Measurements from ENCODE around the gene TP53TG5. TPM values are rescaled to one million over a fixed set of nuclear protein-coding genes. Genes with fewer than 3 reads are reported as not detected.

TP53TG5 gene
- total and polyA plus RNA-seq, 2 of the 8 experiments (the other 6 are each of a cell fraction or from before 2014, with no cell fraction given) = not detected

DNA sequence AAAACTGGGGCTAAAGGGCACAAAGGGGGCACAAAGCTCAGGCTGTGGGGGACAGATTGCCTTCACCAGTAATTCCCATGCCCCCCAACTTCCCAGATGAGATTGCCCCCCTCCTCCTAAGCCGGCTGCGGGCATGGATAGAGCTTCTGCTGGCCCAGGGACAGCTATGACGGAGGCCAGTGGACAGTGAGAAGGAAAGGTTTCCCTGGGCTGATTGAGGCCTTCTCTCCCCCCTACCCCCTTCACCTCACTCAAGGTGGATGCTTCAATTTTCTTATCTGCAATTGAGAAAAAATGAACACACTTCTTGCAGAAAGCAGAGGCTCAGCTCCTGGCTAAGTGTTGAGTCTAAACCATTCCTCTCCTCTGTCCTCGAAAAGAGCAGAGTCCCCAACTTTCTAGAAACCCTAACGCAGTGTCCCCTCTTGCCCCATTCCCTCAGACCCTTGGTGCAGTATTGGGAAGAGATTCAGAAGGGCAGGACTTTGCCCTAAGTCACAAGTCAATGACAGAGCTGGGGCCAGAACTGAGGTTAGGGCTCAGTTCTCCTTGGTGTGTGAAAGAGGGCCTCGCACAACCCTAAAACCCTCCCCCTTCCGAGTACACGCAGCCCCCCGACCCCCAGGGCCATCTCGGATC lies 30.7 kb downstream of the TP53TG5 start:
- Histone ChIP-seq H3K27ac (ENCODE audit: low read depth, low read length) (peak overlapping the region; percentile 10; the same call in 1 of the 2 replicates), H2BK20ac (ENCODE audit: low read length) (no peak overlapping the region), H3K4me2 (ENCODE audit: insufficient read depth in 1 of 2, low read depth in 2 of 2, low read length in 2 of 2) (peak overlapping the region; percentile 94 to 96), H3K4ac (replicated peaks; ENCODE audit: insufficient read length, low read depth, low read length) (no peak overlapping the region), H2BK120ac (replicated peaks; ENCODE audit: low read depth, low read length) (no peak overlapping the region), H3K23me2 (ENCODE audit: low read depth, low read length) (peaks cover 12% of the 10 kb centered on the region; the same call in 1 of the 2 replicates), H4K20me1 (replicated peaks in 1 of 2; ENCODE audit: control insufficient read depth in 1 of 2, insufficient read depth in 2 of 2, low read length in 2 of 2) (peaks cover 0 to 7% of the 10 kb centered on the region in 2 experiments), H3K27me3 (replicated peaks in 1 of 4; ENCODE audit: control insufficient read depth in 3 of 4, extremely low read depth in 1 of 4, insufficient read depth in 3 of 4, low read length in 3 of 4) (no peaks in the 10 kb centered on the region), H3K4me1 (replicated peaks in 1 of 4; ENCODE audit: control insufficient read depth in 3 of 4, insufficient read depth in 4 of 4, low read length in 3 of 4) (peaks cover 31 to 50% (median 40%) of the 10 kb centered on the region in 4 experiments), H2AFZ (ENCODE audit: low read length) (no peak overlapping the region), H2BK5ac (ENCODE audit: low read depth, low read length) (no peak overlapping the region), H3K23ac (ENCODE audit: insufficient read length) (no peak overlapping the region), H3K9me3 (ENCODE audit: insufficient read depth in 2 of 2, low read depth in 1 of 2, low read length in 1 of 2) (no peaks in the 10 kb centered on the region), H3K9ac (replicated peaks in 1 of 4; ENCODE audit: extremely low read depth in 1 of 4, low read depth in 3 of 4, low read length in 3 of 4) (peak overlapping the region; percentile 48 to 68 (median 64)), H3K18ac (ENCODE audit: extremely low read depth, low read length) (peak overlapping the region; percentile 42; the same call in 1 of the 2 replicates), H3K36me3 (ENCODE audit: control insufficient read depth in 2 of 4, insufficient read depth in 4 of 4, low read length in 3 of 4) (no peaks in the 10 kb centered on the region), H2BK15ac (ENCODE audit: low read length) (no peak overlapping the region), H3K79me1 (ENCODE audit: low read depth, low read length) (peaks cover 17% of the 10 kb centered on the region), H2BK12ac (ENCODE audit: low read depth, low read length) (peak overlapping the region; percentile 51; the same call in 1 of the 2 replicates), H2AK5ac (ENCODE audit: low read depth, low read length) (no peak overlapping the region), H4K91ac (replicated peaks; ENCODE audit: insufficient read length, low read length) (peak overlapping the region; percentile 11), H3K56ac (replicated peaks; ENCODE audit: insufficient read length, low read depth, low read length) (no peak overlapping the region), H3K4me3 (ENCODE audit: extremely low read depth in 1 of 4, insufficient read depth in 2 of 4, low read depth in 3 of 4, low read length in 4 of 4) (peak overlapping the region; percentile 68 to 95 (median 72)), H3K79me2 (ENCODE audit: control insufficient read depth in 1 of 2, insufficient read depth in 2 of 2, low read length in 2 of 2) (peaks cover 0 to 54% of the 10 kb centered on the region in 2 experiments; a peak in 2 of 4 replicates), H4K5ac (ENCODE audit: insufficient read length, low read depth, low read length) (no peak overlapping the region), H4K8ac (ENCODE audit: extremely low read depth, insufficient read depth, low read length) (no peak overlapping the region), H3K14ac (ENCODE audit: insufficient read length) (no peak overlapping the region)
- FAIRE-seq (no peak), DNase-seq (ENCODE audit: low read depth in 1 of 2, low spot score in 2 of 2) (no peak)
- POLR2A ChIA-PET (ENCODE audit: partially characterized antibody) = interaction anchor here (0.7 to 6.8 kb wide), 27 partner anchors 12 to 587 kb away, joined by 3 to 113 read pairs (median 3); partner anchors contain the start of genes PCIF1, PIGT, SYS1 and TP53TG5
- 17% methylated on average over 9 of the region's 10 CpGs; no CpG with 5 or more reads in 1 of the 2 experiments for WGBS, 2 experiments (ENCODE audit: extremely low coverage in 1 of 2, insufficient coverage in 1 of 2, insufficient read length in 1 of 2, insufficient replicate concordance in 2 of 2, low coverage in 1 of 2, low lambda C conversion rate in 2 of 2, missing lambda C conversion rate in 1 of 2)
- CTCF ChIA-PET (ENCODE audit: partially characterized antibody) = interaction anchor here (0.6 to 6.5 kb wide), 16 partner anchors 10 to 423 kb away, joined by 3 to 33 read pairs (median 4); partner anchors contain the start of gene SYS1
- TF ChIP-seq YY1 (IDR thresholded peaks at IDR 0.05; ENCODE audit: low read depth, low read length) (no peak), CREB1 (IDR thresholded peaks at IDR 0.05) (no peak), JUN (IDR thresholded peaks at IDR 0.05; ENCODE audit: low read depth, low read length) (no peak), SRF (IDR thresholded peaks at IDR 0.05; ENCODE audit: low read depth, low read length) (no peak), TBP (IDR thresholded peaks at IDR 0.05; ENCODE audit: low read depth, low read length) (no peak), SAP30 (IDR thresholded peaks at IDR 0.05; ENCODE audit: insufficient read depth, insufficient replicate concordance, low read length) (no peak), RFX5 (IDR thresholded peaks at IDR 0.05; ENCODE audit: borderline replicate concordance, low read depth, low read length) (no peak), RNF2 (IDR thresholded peaks at IDR 0.05; ENCODE audit: borderline replicate concordance, low read depth, low read length, missing control alignments, poor library complexity, severe bottlenecking) (no peak)

Measured in H1 (cell line).